ENCODE measurements around the gene ARL17B.
A peak's percentile ranks its signal among the peaks of the same experiment; 100 is the strongest.
"Not testable (repeated sequence)": the region's sequence is repeated elsewhere in the genome, so short reads cannot be mapped to it uniquely, and the experiment has no call there.

Gene ARL17B

GRCh38 chr17:46361755-46362154 is at the start of gene ARL17B:
TSS of gene ARL17B (minus strand) at chr17:46361766. CDS start at chr17:46358397, 3,369 bp downstream.
- peak; percentile 87 for DNase-seq

GRCh38 chr17:46409864-46410263 is 48.3 kb upstream of the ARL17B start:
- not testable (repeated sequence) for DNase-seq

GRCh38 chr17:46407155-46407554 is 45.6 kb upstream of the ARL17B start:
- DNase-seq = not testable (repeated sequence)

GRCh38 chr17:46401033-46401787 is 39.6 kb upstream of the ARL17B start:
- DNase-seq = not testable (repeated sequence)

- not testable (repeated sequence) for DNase-seq
Observed at GRCh38 chr17:46400543-46400942, 39.0 kb upstream of the ARL17B start.

- DNase-seq = not testable (repeated sequence)
Observed at GRCh38 chr17:46399993-46400392, 38.4 kb upstream of the ARL17B start.

- DNase-seq = not testable (repeated sequence)
Observed at GRCh38 chr17:46396292-46396691, 34.7 kb upstream of the ARL17B start.

- DNase-seq = not testable (repeated sequence)
Observed at GRCh38 chr17:46393702-46394101, 32.1 kb upstream of the ARL17B start.

- not testable (repeated sequence) for DNase-seq
Observed at GRCh38 chr17:46385491-46385890, 23.9 kb upstream of the ARL17B start.

GRCh38 chr17:46383118-46383517 is 21.6 kb upstream of the ARL17B start:
- not testable (repeated sequence) for DNase-seq

- DNase-seq = not testable (repeated sequence)
Observed at GRCh38 chr17:46373418-46373817, 11.9 kb upstream of the ARL17B start.

GRCh38 chr17:46372236-46373229 is 11.0 kb upstream of the ARL17B start:
- not testable (repeated sequence) for DNase-seq

- DNase-seq = not testable (repeated sequence)
Observed at GRCh38 chr17:46367520-46367919, 6.0 kb upstream of the ARL17B start.

GRCh38 chr17:46361145-46361735 is 326 bp downstream of the ARL17B start:
- DNase-seq = not testable (repeated sequence)

GRCh38 chr17:46353856-46354255 is 7.7 kb downstream of the ARL17B start:
- DNase-seq = not testable (repeated sequence)

GRCh38 chr17:46349060-46349459 is 12.5 kb downstream of the ARL17B start:
- DNase-seq = not testable (repeated sequence)

GRCh38 chr17:46348345-46348744 is 13.2 kb downstream of the ARL17B start:
- not testable (repeated sequence) for DNase-seq

- DNase-seq = not testable (repeated sequence)
Observed at GRCh38 chr17:46342131-46342530, 19.4 kb downstream of the ARL17B start.

- DNase-seq = not testable (repeated sequence)
Observed at GRCh38 chr17:46341220-46341619, 20.3 kb downstream of the ARL17B start.

GRCh38 chr17:46294831-46295230 is 66.7 kb downstream of the ARL17B start, which contains the start of gene LRRC37A:
TSS of gene LRRC37A (plus strand) at chr17:46295131. CDS start at chr17:46295134, 3 bp downstream.
- DNase-seq = not testable (repeated sequence)

GRCh38 chr17:46291618-46292017 is 69.9 kb downstream of the ARL17B start:
- not testable (repeated sequence) for DNase-seq

- not testable (repeated sequence) for DNase-seq
Observed at GRCh38 chr17:46290906-46291546, 70.5 kb downstream of the ARL17B start.

Data from stimulated activated CD4-positive, alpha-beta T cell treated with anti-CD3 and anti-CD28 coated beads, Interleukin-4, amount 100 ng/mL, for 24 hours (primary cell).